ENCODE results near the gene RPL18. TPM values are rescaled to one million over a fixed set of nuclear protein-coding genes. Genes with fewer than 3 reads are reported as not detected.

The RPL18 gene
- total and polyA plus RNA-seq, 4 donors: 276 to 830 (median 586) TPM

DNA sequence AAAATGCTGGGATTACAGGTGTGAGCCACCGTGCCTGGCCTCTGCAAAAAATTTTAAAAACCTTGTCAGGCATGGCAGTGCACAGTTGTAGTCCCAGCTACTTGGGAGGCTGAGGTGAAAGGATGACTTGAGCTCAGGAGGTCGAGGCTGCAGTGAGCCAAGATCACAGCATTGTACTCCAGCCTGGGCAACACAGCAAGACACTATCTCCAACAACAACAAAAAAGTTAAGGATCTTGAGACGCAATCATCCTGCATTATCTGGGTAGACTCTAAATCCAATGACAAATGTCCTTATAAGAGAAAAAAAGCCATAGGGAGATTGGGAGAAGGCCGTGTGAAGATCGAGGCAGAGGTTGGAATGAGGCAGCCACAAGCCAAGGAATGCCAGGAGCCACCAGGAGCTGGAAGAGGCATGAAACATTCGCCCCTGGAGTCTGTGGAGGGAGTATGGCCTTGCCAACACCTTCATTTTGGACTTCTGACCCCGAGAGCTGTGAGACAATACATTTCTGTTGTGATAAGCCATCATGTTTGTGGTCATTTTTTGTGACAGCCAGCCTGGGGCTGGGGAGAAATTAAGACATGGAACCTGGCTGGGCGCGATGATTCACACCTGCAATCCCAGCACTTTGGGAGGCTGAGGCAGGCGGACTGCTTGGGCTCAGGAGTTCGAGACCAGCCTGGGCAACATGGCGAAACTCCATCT is 32.1 kb upstream of the RPL18 start:
- Histone ChIP-seq H3K4me1 (ENCODE audit: control insufficient read depth in 4 of 4, insufficient read depth in 4 of 4, low read length in 3 of 4) (peaks cover 0 to 5% (median under 1%) of the 10 kb centered on the region in 4 donors), H3K27me3 (ENCODE audit: control insufficient read depth in 4 of 4, insufficient read depth in 4 of 4, low read length in 3 of 4) (no peaks in the 10 kb centered on the region), H3K9me3 (ENCODE audit: control insufficient read depth in 4 of 4, low read length in 3 of 4) (no peaks in the 10 kb centered on the region), H3K4me3 (ENCODE audit: low read depth in 1 of 3, low read length in 3 of 3) (no peak overlapping the region), H3K27ac (ENCODE audit: low read depth in 1 of 2, low read length in 2 of 2) (no peak overlapping the region), H3K36me3 (ENCODE audit: control insufficient read depth in 4 of 4, insufficient read depth in 3 of 4, low read depth in 1 of 4, low read length in 3 of 4) (no peaks in the 10 kb centered on the region), H3K9ac (ENCODE audit: low read depth in 1 of 2, low read length in 2 of 2) (no peak overlapping the region)
- no peak for DNase-seq (ENCODE audit: low spot score)
- TF ChIP-seq, protein P1, sequence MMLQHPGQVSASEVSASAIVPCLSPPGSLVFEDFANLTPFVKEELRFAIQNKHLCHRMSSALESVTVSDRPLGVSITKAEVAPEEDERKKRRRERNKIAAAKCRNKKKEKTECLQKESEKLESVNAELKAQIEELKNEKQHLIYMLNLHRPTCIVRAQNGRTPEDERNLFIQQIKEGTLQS (IDR thresholded peaks at IDR 0.05): no peak
- TF ChIP-seq FOXA1 (IDR thresholded peaks at IDR 0.05) (no peak), FOXA2 (IDR thresholded peaks at IDR 0.05) (no peak), HNF4G (IDR thresholded peaks at IDR 0.05) (no peak), JUND (IDR thresholded peaks at IDR 0.05) (no peak), RXRA (IDR thresholded peaks at IDR 0.05) (no peak), SP1 (IDR thresholded peaks at IDR 0.05) (no peak), EGR1 (IDR thresholded peaks at IDR 0.05; ENCODE audit: low read depth in 2 of 2) (no peak), GABPA (IDR thresholded peaks at IDR 0.05 in 1 of 2, conservative IDR thresholded peaks at IDR 0.05 in 1 of 2) (no peak), RAD21 (IDR thresholded peaks at IDR 0.05) (no peak), NR2F2 (IDR thresholded peaks at IDR 0.05) (no peak)
- TF ChIP-seq, protein P2, sequence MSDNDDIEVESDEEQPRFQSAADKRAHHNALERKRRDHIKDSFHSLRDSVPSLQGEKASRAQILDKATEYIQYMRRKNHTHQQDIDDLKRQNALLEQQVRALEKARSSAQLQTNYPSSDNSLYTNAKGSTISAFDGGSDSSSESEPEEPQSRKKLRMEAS (IDR thresholded peaks at IDR 0.05): no peak
- TF ChIP-seq, protein P3, sequence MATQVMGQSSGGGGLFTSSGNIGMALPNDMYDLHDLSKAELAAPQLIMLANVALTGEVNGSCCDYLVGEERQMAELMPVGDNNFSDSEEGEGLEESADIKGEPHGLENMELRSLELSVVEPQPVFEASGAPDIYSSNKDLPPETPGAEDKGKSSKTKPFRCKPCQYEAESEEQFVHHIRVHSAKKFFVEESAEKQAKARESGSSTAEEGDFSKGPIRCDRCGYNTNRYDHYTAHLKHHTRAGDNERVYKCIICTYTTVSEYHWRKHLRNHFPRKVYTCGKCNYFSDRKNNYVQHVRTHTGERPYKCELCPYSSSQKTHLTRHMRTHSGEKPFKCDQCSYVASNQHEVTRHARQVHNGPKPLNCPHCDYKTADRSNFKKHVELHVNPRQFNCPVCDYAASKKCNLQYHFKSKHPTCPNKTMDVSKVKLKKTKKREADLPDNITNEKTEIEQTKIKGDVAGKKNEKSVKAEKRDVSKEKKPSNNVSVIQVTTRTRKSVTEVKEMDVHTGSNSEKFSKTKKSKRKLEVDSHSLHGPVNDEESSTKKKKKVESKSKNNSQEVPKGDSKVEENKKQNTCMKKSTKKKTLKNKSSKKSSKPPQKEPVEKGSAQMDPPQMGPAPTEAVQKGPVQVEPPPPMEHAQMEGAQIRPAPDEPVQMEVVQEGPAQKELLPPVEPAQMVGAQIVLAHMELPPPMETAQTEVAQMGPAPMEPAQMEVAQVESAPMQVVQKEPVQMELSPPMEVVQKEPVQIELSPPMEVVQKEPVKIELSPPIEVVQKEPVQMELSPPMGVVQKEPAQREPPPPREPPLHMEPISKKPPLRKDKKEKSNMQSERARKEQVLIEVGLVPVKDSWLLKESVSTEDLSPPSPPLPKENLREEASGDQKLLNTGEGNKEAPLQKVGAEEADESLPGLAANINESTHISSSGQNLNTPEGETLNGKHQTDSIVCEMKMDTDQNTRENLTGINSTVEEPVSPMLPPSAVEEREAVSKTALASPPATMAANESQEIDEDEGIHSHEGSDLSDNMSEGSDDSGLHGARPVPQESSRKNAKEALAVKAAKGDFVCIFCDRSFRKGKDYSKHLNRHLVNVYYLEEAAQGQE (IDR thresholded peaks at IDR 0.05): no peak
- TF ChIP-seq, protein P4, sequence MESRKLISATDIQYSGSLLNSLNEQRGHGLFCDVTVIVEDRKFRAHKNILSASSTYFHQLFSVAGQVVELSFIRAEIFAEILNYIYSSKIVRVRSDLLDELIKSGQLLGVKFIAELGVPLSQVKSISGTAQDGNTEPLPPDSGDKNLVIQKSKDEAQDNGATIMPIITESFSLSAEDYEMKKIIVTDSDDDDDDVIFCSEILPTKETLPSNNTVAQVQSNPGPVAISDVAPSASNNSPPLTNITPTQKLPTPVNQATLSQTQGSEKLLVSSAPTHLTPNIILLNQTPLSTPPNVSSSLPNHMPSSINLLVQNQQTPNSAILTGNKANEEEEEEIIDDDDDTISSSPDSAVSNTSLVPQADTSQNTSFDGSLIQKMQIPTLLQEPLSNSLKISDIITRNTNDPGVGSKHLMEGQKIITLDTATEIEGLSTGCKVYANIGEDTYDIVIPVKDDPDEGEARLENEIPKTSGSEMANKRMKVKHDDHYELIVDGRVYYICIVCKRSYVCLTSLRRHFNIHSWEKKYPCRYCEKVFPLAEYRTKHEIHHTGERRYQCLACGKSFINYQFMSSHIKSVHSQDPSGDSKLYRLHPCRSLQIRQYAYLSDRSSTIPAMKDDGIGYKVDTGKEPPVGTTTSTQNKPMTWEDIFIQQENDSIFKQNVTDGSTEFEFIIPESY (IDR thresholded peaks at IDR 0.05): no peak
- 93% methylated on average over 12 of the region's 12 CpGs for WGBS

DNA sequence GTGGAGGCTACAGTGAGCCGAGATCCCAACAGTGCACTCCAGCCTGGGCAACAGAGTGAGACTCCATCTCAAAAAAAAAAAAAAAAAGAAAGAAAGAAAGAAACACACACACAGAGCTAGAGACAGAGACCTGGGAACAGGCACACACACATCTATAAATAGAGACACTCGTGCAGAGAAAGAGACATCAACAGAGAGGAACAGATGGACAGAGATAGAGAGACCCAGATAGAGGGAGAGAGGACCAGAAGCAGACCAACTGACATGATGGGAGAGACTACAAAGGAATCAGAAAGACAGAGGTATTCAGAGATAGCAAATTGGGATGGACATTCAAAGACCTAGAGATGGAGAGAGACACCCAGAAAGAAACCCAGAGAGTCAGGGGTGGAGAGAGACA is 29.2 kb upstream of the RPL18 start:
- WGBS: 73% methylated on average over 2 of the region's 2 CpGs
- H3K27me3 ChIP-seq (ENCODE audit: control insufficient read depth in 4 of 4, insufficient read depth in 4 of 4, low read length in 3 of 4): no peaks in the 10 kb centered on the region
- no peak overlapping the region for H3K27ac ChIP-seq (ENCODE audit: low read depth in 1 of 2, low read length in 2 of 2)
- no peak for DNase-seq (ENCODE audit: low spot score)
- peaks cover 2 to 21% (median 10%) of the 10 kb centered on the region in 4 donors for H3K4me1 ChIP-seq (ENCODE audit: control insufficient read depth in 4 of 4, insufficient read depth in 4 of 4, low read length in 3 of 4)
- H3K9ac ChIP-seq (ENCODE audit: low read depth in 1 of 2, low read length in 2 of 2): no peak overlapping the region
- no peaks in the 10 kb centered on the region for H3K9me3 ChIP-seq (ENCODE audit: control insufficient read depth in 4 of 4, low read length in 3 of 4)
- H3K36me3 ChIP-seq (ENCODE audit: control insufficient read depth in 4 of 4, insufficient read depth in 3 of 4, low read depth in 1 of 4, low read length in 3 of 4): no peaks in the 10 kb centered on the region
- TF ChIP-seq SP1 (IDR thresholded peaks at IDR 0.05): no peak
- TF ChIP-seq, protein P1 (IDR thresholded peaks at IDR 0.05): no peak
- H3K4me3 ChIP-seq (ENCODE audit: low read depth in 1 of 3, low read length in 3 of 3): no peak overlapping the region
